HG03565 (cell line): ENCODE results near the gene POLDIP2.
"Not testable (repeated sequence)": the region's sequence is repeated elsewhere in the genome, so short reads cannot be mapped to it uniquely, and the experiment has no call there.

Experiments
- ATAC-seq: cut with Tn5 transposase; IDR thresholded peaks from one replicate; pipeline ENCODE4 v1.9.1; 2021; ENCODE audit warnings: mild to moderate bottlenecking, moderate library complexity; ENCODE audit not compliant: unreplicated experiment

The POLDIP2 gene

GRCh38 chr17:28338769-28339212 is 18.5 kb downstream of the POLDIP2 start:
- not testable (repeated sequence) for ATAC-seq

- no peak for ATAC-seq
Measured at GRCh38 chr17:28338056-28338768, 19.1 kb downstream of the POLDIP2 start.

- ATAC-seq = no peak
Measured at GRCh38 chr17:28335959-28336871, 21.1 kb downstream of the POLDIP2 start.

GRCh38 chr17:28335201-28335958 is 21.9 kb downstream of the POLDIP2 start, which contains the start of the genes IFT20 and TNFAIP1:
TSS of gene IFT20 (minus strand) at chr17:28335472. CDS start at chr17:28331985, 3,487 bp downstream.
TSS of gene TNFAIP1 (plus strand) at chr17:28335761. CDS start at chr17:28339522, 3,761 bp downstream.
- peak; percentile 93 for ATAC-seq

GRCh38 chr17:28334666-28335200 is 22.6 kb downstream of the POLDIP2 start:
- no peak for ATAC-seq

GRCh38 chr17:28334171-28334570 is 23.2 kb downstream of the POLDIP2 start:
- ATAC-seq = no peak

- ATAC-seq = no peak
Measured at GRCh38 chr17:28333083-28333746, 24.1 kb downstream of the POLDIP2 start.

- no peak for ATAC-seq
Measured at GRCh38 chr17:28331891-28332420, 25.4 kb downstream of the POLDIP2 start.

GRCh38 chr17:28330671-28331070 is 26.7 kb downstream of the POLDIP2 start:
- no peak for ATAC-seq

GRCh38 chr17:28328325-28328724 is 29.0 kb downstream of the POLDIP2 start:
- ATAC-seq = no peak

GRCh38 chr17:28327709-28328108 is 29.6 kb downstream of the POLDIP2 start:
- no peak for ATAC-seq

- ATAC-seq = peak; percentile 61
Measured at GRCh38 chr17:28327031-28327607, 30.2 kb downstream of the POLDIP2 start.

- no peak for ATAC-seq
Measured at GRCh38 chr17:28326114-28326513, 31.2 kb downstream of the POLDIP2 start.

GRCh38 chr17:28325211-28325610 is 32.1 kb downstream of the POLDIP2 start:
- no peak for ATAC-seq

- ATAC-seq = no peak
Measured at GRCh38 chr17:28324781-28325180, 32.5 kb downstream of the POLDIP2 start.

GRCh38 chr17:28324267-28324745 is 33.0 kb downstream of the POLDIP2 start:
- ATAC-seq = no peak

- ATAC-seq = no peak
Measured at GRCh38 chr17:28320215-28321061, 36.9 kb downstream of the POLDIP2 start.

- ATAC-seq = no peak
Measured at GRCh38 chr17:28319598-28319935, 37.8 kb downstream of the POLDIP2 start.
